Measurements from ENCODE around the gene BZW1. TPM values are rescaled to one million over a fixed set of nuclear protein-coding genes. Genes with fewer than 3 reads are reported as not detected.
A peak's percentile ranks its signal among the peaks of the same experiment; 100 is the strongest.

BZW1 gene
- total and polyA plus RNA-seq, 7 experiments from 2014 or later: 127 to 246 (median 162) TPM

- Mint-ChIP-seq H3K4me1 (peaks cover 36 to 68% (median 63%) of the 10 kb centered on the region in 7 donors), H3K4me3 (peak overlapping the region; percentile 89 to 98 (median 94)), H3K27me3 (peaks cover 0 to 2% (median 0%) of the 10 kb centered on the region in 5 donors), H3K9me3 (peaks cover 0 to 13% (median 0%) of the 10 kb centered on the region in 11 donors), H3K27ac (peak overlapping the region; percentile 78 to 100 (median 100)), H3K36me3 (peaks cover 39 to 60% (median 54%) of the 10 kb centered on the region in 5 donors)
- DNase-seq (no peak), ATAC-seq (no peak)
- CTCF ChIA-PET: no interaction called here
- Histone ChIP-seq H3K4me1 (ENCODE audit: control insufficient read depth in 2 of 2, insufficient read depth in 2 of 2, low read length in 2 of 2) (peaks cover 30 to 38% of the 10 kb centered on the region in 2 donors), H3K27ac (ENCODE audit: low read depth, low read length) (peak overlapping the region; percentile 98), H3K4me3 (ENCODE audit: low read length) (peak overlapping the region; percentile 100), H3K36me3 (ENCODE audit: control insufficient read depth in 2 of 3, insufficient read depth in 3 of 3, low read length in 3 of 3) (peaks cover 29 to 63% (median 43%) of the 10 kb centered on the region in 3 experiments), H3K27me3 (ENCODE audit: control insufficient read depth in 2 of 2, insufficient read depth in 2 of 2, low read length in 2 of 2) (no peaks in the 10 kb centered on the region), H3K9me3 (ENCODE audit: control insufficient read depth in 2 of 3, low read length in 3 of 3) (no peaks in the 10 kb centered on the region)
- intact Hi-C loops (cut with micrococcal nuclease): loop anchor here (1.0 to 10.0 kb wide), 6 partner anchors 8 to 907 kb away; partner anchors contain the start of genes HYCC2 (in 1 of the 2), MAIP1 (in 1 of the 2), TMEM237 (in 1 of the 2) and TYW5 (in 1 of the 2)
- POLR2A ChIA-PET: interaction anchor here (0.6 to 4.7 kb wide), 5 partner anchors 10 to 259 kb away, joined by 3 to 22 read pairs (median 5); partner anchors contain the start of genes NIF3L1, ORC2 and PPIL3
Observed at GRCh38 chr2:200861617-200862155, 50.0 kb downstream of the BZW1 start.

DNA sequence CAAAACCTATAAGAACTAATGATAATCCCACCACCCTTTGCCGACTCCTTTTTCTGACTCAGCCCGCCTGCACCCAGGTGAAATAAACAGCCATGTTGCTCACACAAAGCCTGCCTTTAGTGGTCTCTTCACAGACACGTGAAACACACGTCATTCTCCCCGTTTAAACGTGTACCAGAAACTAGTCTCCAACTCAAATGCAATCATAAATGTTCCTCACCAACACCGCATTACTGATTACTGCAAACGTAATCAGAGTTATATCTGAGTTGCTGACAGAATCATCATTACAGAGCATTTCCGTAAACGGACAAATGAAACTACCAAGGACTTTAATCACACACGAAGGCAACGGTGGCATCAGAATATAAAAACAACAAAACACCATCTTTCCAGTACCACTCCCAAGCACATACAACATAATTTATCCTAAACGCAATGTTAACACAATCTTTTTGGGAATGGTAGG lies 50.9 kb downstream of the BZW1 start:
- Mint-ChIP-seq H3K4me3 (peak overlapping the region; percentile 89 to 98 (median 94)), H3K9me3 (peaks cover 0 to 13% (median 0%) of the 10 kb centered on the region in 11 donors), H3K4me1 (peaks cover 36 to 66% (median 56%) of the 10 kb centered on the region in 7 donors), H3K27ac (peak overlapping the region; percentile 99 to 100 (median 100)), H3K27me3 (peaks cover 0 to 2% (median 0%) of the 10 kb centered on the region in 5 donors), H3K36me3 (peaks cover 36 to 53% (median 45%) of the 10 kb centered on the region in 5 donors)
- peaks cover 30 to 38% of the 10 kb centered on the region in 2 donors for H3K4me1 ChIP-seq (ENCODE audit: control insufficient read depth in 2 of 2, insufficient read depth in 2 of 2, low read length in 2 of 2)
- DNase-seq (peak in 8 of 9 donors; percentile 42 to 90 (median 70)), ATAC-seq (peak; percentile 51)
- H3K27me3 ChIP-seq (ENCODE audit: control insufficient read depth in 2 of 2, insufficient read depth in 2 of 2, low read length in 2 of 2): no peaks in the 10 kb centered on the region
- intact Hi-C loops (cut with micrococcal nuclease): loop anchor here (1.0 to 10.0 kb wide), 5 partner anchors 209 to 908 kb away; partner anchors contain the start of genes HYCC2 (in 1 of the 2), MAIP1 (in 1 of the 2), TMEM237 (in 1 of the 2) and TYW5 (in 1 of the 2)
- ChIA-PET CTCF (no interaction called here), POLR2A (interaction anchor here (0.6 to 3.2 kb wide), 7 partner anchors 8 to 371 kb away, joined by 3 to 156 read pairs (median 25); partner anchors contain the start of genes NIF3L1 and PPIL3)
- no peaks in the 10 kb centered on the region for H3K9me3 ChIP-seq (ENCODE audit: control insufficient read depth in 2 of 3, low read length in 3 of 3)
- H3K4me3 ChIP-seq (ENCODE audit: low read length): peak overlapping the region; percentile 100
- peak overlapping the region; percentile 98 for H3K27ac ChIP-seq (ENCODE audit: low read depth, low read length)
- H3K36me3 ChIP-seq (ENCODE audit: control insufficient read depth in 2 of 3, insufficient read depth in 3 of 3, low read length in 3 of 3): peaks cover 20 to 54% (median 34%) of the 10 kb centered on the region in 3 experiments

DNA sequence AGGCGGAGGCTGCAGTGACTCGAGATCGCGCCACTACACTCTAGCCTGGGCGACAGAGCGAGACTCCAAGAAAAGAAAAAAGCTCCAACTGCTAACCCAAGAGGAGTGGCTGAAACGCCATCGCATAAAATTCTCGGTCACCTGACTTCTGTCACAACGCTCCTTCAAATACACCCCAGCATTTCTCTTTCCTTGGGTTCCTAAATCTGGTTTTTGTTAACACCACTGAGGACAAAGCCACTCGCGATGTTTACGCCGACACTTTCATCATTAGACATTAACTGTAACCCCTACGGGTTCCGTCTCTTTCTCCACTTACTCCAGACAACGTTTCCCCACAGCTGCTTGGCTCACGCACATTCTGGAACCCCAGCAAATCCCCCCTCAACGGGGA lies 52.1 kb downstream of the BZW1 start:
- Mint-ChIP-seq H3K36me3 (peaks cover 24 to 46% (median 34%) of the 10 kb centered on the region in 5 donors), H3K4me1 (peaks cover 30 to 58% (median 48%) of the 10 kb centered on the region in 7 donors), H3K27ac (peak overlapping the region; percentile 99 to 100 (median 100)), H3K9me3 (peaks cover 0 to 10% (median 0%) of the 10 kb centered on the region in 11 donors), H3K27me3 (peaks cover 0 to 2% (median 0%) of the 10 kb centered on the region in 5 donors), H3K4me3 (peak overlapping the region; percentile 89 to 98 (median 94))
- H3K36me3 ChIP-seq (ENCODE audit: control insufficient read depth in 2 of 3, insufficient read depth in 3 of 3, low read length in 3 of 3): peaks cover 9 to 42% (median 22%) of the 10 kb centered on the region in 3 experiments
- H3K4me3 ChIP-seq (ENCODE audit: low read length): peak overlapping the region; percentile 100
- ATAC-seq: peak; percentile 6
- no peaks in the 10 kb centered on the region for H3K9me3 ChIP-seq (ENCODE audit: control insufficient read depth in 2 of 3, low read length in 3 of 3)
- intact Hi-C loops (cut with micrococcal nuclease): loop anchor here (1.0 to 10.0 kb wide), 17 partner anchors 26 to 917 kb away; partner anchors contain the start of genes BZW1 (in 2 of the 2), NIF3L1 (in 2 of the 2), ORC2 (in 2 of the 2) and PPIL3 (in 2 of the 2)
- POLR2A ChIA-PET: interaction anchor here (0.6 to 3.2 kb wide), 47 partner anchors 8 to 1513 kb away, joined by 3 to 156 read pairs (median 5); partner anchors contain the start of genes ALS2, BZW1, CASP10 and CASP8
- CTCF ChIA-PET: interaction anchor here (0.6 to 1.3 kb wide), 5 partner anchors 23 to 368 kb away, joined by 3 to 4 read pairs (median 3); partner anchors contain the start of gene CASP10
- peaks cover 29% of the 10 kb centered on the region in 2 donors for H3K4me1 ChIP-seq (ENCODE audit: control insufficient read depth in 2 of 2, insufficient read depth in 2 of 2, low read length in 2 of 2)
- H3K27me3 ChIP-seq (ENCODE audit: control insufficient read depth in 2 of 2, insufficient read depth in 2 of 2, low read length in 2 of 2): no peaks in the 10 kb centered on the region
- peak overlapping the region; percentile 98 for H3K27ac ChIP-seq (ENCODE audit: low read depth, low read length)
- peak in 1 of 9 donors; percentile 35 for DNase-seq

GRCh38 chr2:200864176-200865034 lies 52.7 kb downstream of the BZW1 start, which contains the start of gene CLK1:
TSS of gene CLK1 (minus strand) at chr2:200864658. CDS start at chr2:200861862, 2,796 bp downstream.
- Mint-ChIP-seq H3K9me3 (peaks cover 0 to 10% (median 0%) of the 10 kb centered on the region in 11 donors), H3K27ac (peak within 1 kb of the TSS; percentile 99 to 100 (median 100)), H3K36me3 (peaks cover 24 to 48% (median 29%) of the 10 kb centered on the region in 5 donors), H3K4me3 (peak within 1 kb of the TSS; percentile 89 to 98 (median 94)), H3K4me1 (peaks cover 28 to 58% (median 48%) of the 10 kb centered on the region in 7 donors), H3K27me3 (peaks cover 0 to 2% (median 0%) of the 10 kb centered on the region in 5 donors)
- peak within 1 kb of the TSS; percentile 98 for H3K27ac ChIP-seq (ENCODE audit: low read depth, low read length)
- CTCF ChIA-PET: interaction anchor here (0.6 to 1.3 kb wide), 5 partner anchors 22 to 368 kb away, joined by 3 to 4 read pairs (median 3); partner anchors contain the start of gene CASP10
- no peaks in the 10 kb centered on the region for H3K27me3 ChIP-seq (ENCODE audit: control insufficient read depth in 2 of 2, insufficient read depth in 2 of 2, low read length in 2 of 2)
- H3K4me1 ChIP-seq (ENCODE audit: control insufficient read depth in 2 of 2, insufficient read depth in 2 of 2, low read length in 2 of 2): peaks cover 23 to 26% of the 10 kb centered on the region in 2 donors
- peak within 1 kb of the TSS; percentile 100 for H3K4me3 ChIP-seq (ENCODE audit: low read length)
- ATAC-seq (peak; percentile 89), DNase-seq (peak; percentile 87 to 97 (median 94))
- no peaks in the 10 kb centered on the region for H3K9me3 ChIP-seq (ENCODE audit: control insufficient read depth in 2 of 3, low read length in 3 of 3)
- intact Hi-C loops (cut with micrococcal nuclease): loop anchor here (1.0 to 10.0 kb wide), 17 partner anchors 25 to 916 kb away; partner anchors contain the start of genes BZW1 (in 2 of the 2), NIF3L1 (in 2 of the 2), ORC2 (in 2 of the 2) and PPIL3 (in 2 of the 2)
- H3K36me3 ChIP-seq (ENCODE audit: control insufficient read depth in 2 of 3, insufficient read depth in 3 of 3, low read length in 3 of 3): peaks cover 3 to 36% (median 16%) of the 10 kb centered on the region in 3 experiments
- POLR2A ChIA-PET: interaction anchor here (0.6 to 3.2 kb wide), 47 partner anchors 8 to 1513 kb away, joined by 3 to 156 read pairs (median 5); partner anchors contain the start of genes ALS2, BZW1, CASP10 and CASP8

DNA sequence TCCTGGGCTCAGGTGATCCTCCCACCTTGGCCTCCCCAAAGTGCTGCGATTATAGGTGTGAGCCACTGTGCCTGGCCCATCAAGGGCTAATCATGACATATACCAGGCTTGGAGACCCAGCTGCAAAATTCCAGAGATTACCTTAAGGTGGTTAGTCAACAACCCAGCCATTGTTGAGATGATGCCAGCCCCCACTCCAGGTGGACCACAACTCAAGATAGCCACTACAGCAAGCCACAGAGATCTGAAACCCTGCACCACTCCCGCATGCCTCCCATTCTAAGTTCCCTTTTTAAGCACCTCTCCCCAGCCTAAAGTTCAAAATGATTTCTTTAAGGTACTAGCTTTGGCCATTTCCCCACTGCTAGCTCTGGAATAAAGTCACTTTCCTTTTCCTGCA lies 57.3 kb downstream of the BZW1 start:
- H3K27ac ChIP-seq (ENCODE audit: low read depth, low read length): no peak overlapping the region
- CTCF ChIA-PET: interaction anchor here (0.7 kb wide), 1 partner anchor 94 kb away, joined by 3 read pairs; the partner anchor contains the start of gene ORC2

More for the DNA sequence above, 57.3 kb downstream of the BZW1 start:
- intact Hi-C loops (cut with micrococcal nuclease): loop anchor here (10.0 kb wide), 3 partner anchors 294 to 914 kb away; partner anchors contain the start of genes MAIP1 (in 1 of the 2), TMEM237 (in 1 of the 2) and TYW5 (in 1 of the 2)
- Mint-ChIP-seq H3K27me3 (peaks cover 0 to 2% (median 0%) of the 10 kb centered on the region in 5 donors), H3K9me3 (peaks cover 0 to under 1% (median 0%) of the 10 kb centered on the region in 11 donors), H3K27ac (peak overlapping the region in 8 of 9 donors; percentile 15 to 90 (median 38)), H3K36me3 (peaks cover 1 to 33% (median 4%) of the 10 kb centered on the region in 5 donors), H3K4me3 (peak overlapping the region in 2 of 10 donors; percentile 19 to 44), H3K4me1 (peaks cover 0 to 29% (median 21%) of the 10 kb centered on the region in 7 donors)
- DNase-seq: no peak
- Histone ChIP-seq H3K9me3 (ENCODE audit: control insufficient read depth in 2 of 3, low read length in 3 of 3) (no peaks in the 10 kb centered on the region), H3K4me1 (ENCODE audit: control insufficient read depth in 2 of 2, insufficient read depth in 2 of 2, low read length in 2 of 2) (peaks cover 5 to 11% of the 10 kb centered on the region in 2 donors), H3K4me3 (ENCODE audit: low read length) (no peak overlapping the region), H3K27me3 (ENCODE audit: control insufficient read depth in 2 of 2, insufficient read depth in 2 of 2, low read length in 2 of 2) (no peaks in the 10 kb centered on the region), H3K36me3 (ENCODE audit: control insufficient read depth in 2 of 3, insufficient read depth in 3 of 3, low read length in 3 of 3) (peaks cover 0 to 15% (median 7%) of the 10 kb centered on the region in 3 experiments)
- ATAC-seq: no peak
- POLR2A ChIA-PET: interaction anchor here (0.7 to 4.2 kb wide), 4 partner anchors 21 to 248 kb away, joined by 3 to 16 read pairs (median 3); partner anchors contain the start of genes NIF3L1, ORC2 and PPIL3
